HEK293T (cell line): ENCODE measurements around the gene AK1.

ENCODE experiments used
- CTCF ChIA-PET: fragments of 350-600 bp; formaldehyde crosslinking; extraction: SDS; loops from one replicate; lab custom pipeline; 2021; ENCODE audit warnings: antibody characterized with exemption, inconsistent platforms; lab: Yijun Ruan, JAX
- POLR2A ChIA-PET: fragments of 350-600 bp; formaldehyde crosslinking; extraction: SDS; loops from one replicate; lab custom pipeline; 2020; ENCODE audit warnings: antibody characterized with exemption, inconsistent platforms; lab: Yijun Ruan, JAX
- DNase-seq: peaks from one replicate; pipeline ENCODE4 v3.0.0; 2012; ENCODE audit warnings: mixed read lengths; ENCODE audit errors: extremely low spot score
- ARNT ChIP-seq: fragments of 450-650 bp; IDR thresholded peaks from 2 replicates; pipeline ENCODE4 v1.6.1; 2017; ENCODE audit warnings: mild to moderate bottlenecking
- BHLHE40 ChIP-seq: fragments of 450-650 bp; IDR thresholded peaks from 2 replicates; pipeline ENCODE4 v1.6.1; 2016; ENCODE audit warnings: mild to moderate bottlenecking, moderate library complexity, borderline replicate concordance
- CTBP1 ChIP-seq: fragments of 450-650 bp; IDR thresholded peaks from 2 replicates; pipeline ENCODE4 v1.6.1; 2016; ENCODE audit warnings: borderline replicate concordance
- ELF4 ChIP-seq: fragments of 450-650 bp; IDR thresholded peaks from 2 replicates; pipeline ENCODE4 v1.6.1; 2017; ENCODE audit warnings: antibody characterized with exemption
- FOXA1 ChIP-seq: fragments of 450-650 bp; IDR thresholded peaks from 2 replicates; pipeline ENCODE4 v1.6.1; 2016; ENCODE audit warnings: mild to moderate bottlenecking
- FOXK2 ChIP-seq: fragments of 450-650 bp; IDR thresholded peaks from 2 replicates; pipeline ENCODE4 v1.6.1; 2016; ENCODE audit warnings: mild to moderate bottlenecking
- FOXM1 ChIP-seq: fragments of 450-650 bp; IDR thresholded peaks from 2 replicates; pipeline ENCODE4 v1.6.1; 2017; ENCODE audit warnings: mild to moderate bottlenecking, borderline replicate concordance
- HDGF ChIP-seq: fragments of 450-650 bp; IDR thresholded peaks from 2 replicates; pipeline ENCODE4 v1.6.1; 2017; ENCODE audit warnings: antibody characterized with exemption, borderline replicate concordance
- L3MBTL2 ChIP-seq: fragments of 450-650 bp; conservative IDR thresholded peaks from 2 replicates; pipeline ENCODE4 v1.6.1; 2016; ENCODE audit warnings: mild to moderate bottlenecking
- LEF1 ChIP-seq: fragments of 450-650 bp; IDR thresholded peaks from 2 replicates; pipeline ENCODE4 v1.6.1; 2017; ENCODE audit warnings: mild to moderate bottlenecking, borderline replicate concordance
- NFRKB ChIP-seq: fragments of 450-650 bp; IDR thresholded peaks from 2 replicates; pipeline ENCODE4 v1.6.1; 2016; ENCODE audit warnings: mild to moderate bottlenecking, moderate library complexity
- SP1 ChIP-seq: fragments of 450-650 bp; IDR thresholded peaks from 2 replicates; pipeline ENCODE4 v1.6.1; 2017
- SUZ12 ChIP-seq: fragments of 450-650 bp; IDR thresholded peaks from 2 replicates; pipeline ENCODE4 v1.6.1; 2016; ENCODE audit warnings: mild to moderate bottlenecking
- TARDBP ChIP-seq: fragments of 450-650 bp; IDR thresholded peaks from 2 replicates; pipeline ENCODE4 v1.6.1; 2016
- ZNF384 ChIP-seq: fragments of 450-650 bp; IDR thresholded peaks from 2 replicates; pipeline ENCODE4 v1.6.1; 2016
- TF ChIP-seq, protein P1 (sequence below): fragments of 450-650 bp; IDR thresholded peaks from 2 replicates; pipeline ENCODE4 v1.6.1; 2016

The AK1 gene

DNA sequence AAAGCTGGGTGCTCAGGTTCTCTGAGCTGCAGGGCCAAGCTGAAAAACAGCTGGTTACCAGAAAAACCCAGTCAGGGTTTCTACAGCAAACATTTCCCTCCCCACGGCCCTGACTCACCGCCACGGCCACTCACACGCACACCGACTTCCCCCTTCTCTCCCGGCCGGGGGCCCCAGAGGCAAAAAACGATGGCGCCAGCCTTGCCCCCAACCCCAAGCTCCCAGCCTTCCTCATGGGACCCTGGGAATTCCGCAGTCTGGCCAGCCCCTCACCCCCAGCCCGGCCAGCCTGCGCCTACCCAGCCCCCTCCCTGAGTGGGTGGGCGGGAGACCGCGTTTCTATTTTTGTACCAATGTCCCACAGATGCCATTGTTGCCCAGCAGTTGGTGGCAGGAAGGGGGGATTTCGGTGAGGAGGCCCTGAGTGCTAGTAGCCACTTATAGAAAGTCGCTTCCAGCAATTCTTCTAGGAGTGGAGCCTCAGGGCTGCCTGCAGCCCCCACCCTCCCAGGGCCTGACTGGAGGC lies 41.4 kb downstream of the AK1 start:
- no peak for DNase-seq
- ChIA-PET CTCF (no interaction called here), POLR2A (no interaction called here)
- TF ChIP-seq HDGF (no peak), SUZ12 (no peak), BHLHE40 (no peak), ZNF384 (no peak), SP1 (no peak), L3MBTL2 (no peak), NFRKB (no peak), CTBP1 (no peak), FOXK2 (no peak), FOXA1 (no peak), ELF4 (no peak), LEF1 (no peak), ARNT (no peak), TARDBP (no peak), FOXM1 (no peak)
- TF ChIP-seq, protein P1, sequence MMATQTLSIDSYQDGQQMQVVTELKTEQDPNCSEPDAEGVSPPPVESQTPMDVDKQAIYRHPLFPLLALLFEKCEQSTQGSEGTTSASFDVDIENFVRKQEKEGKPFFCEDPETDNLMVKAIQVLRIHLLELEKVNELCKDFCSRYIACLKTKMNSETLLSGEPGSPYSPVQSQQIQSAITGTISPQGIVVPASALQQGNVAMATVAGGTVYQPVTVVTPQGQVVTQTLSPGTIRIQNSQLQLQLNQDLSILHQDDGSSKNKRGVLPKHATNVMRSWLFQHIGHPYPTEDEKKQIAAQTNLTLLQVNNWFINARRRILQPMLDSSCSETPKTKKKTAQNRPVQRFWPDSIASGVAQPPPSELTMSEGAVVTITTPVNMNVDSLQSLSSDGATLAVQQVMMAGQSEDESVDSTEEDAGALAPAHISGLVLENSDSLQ: no peak

DNA sequence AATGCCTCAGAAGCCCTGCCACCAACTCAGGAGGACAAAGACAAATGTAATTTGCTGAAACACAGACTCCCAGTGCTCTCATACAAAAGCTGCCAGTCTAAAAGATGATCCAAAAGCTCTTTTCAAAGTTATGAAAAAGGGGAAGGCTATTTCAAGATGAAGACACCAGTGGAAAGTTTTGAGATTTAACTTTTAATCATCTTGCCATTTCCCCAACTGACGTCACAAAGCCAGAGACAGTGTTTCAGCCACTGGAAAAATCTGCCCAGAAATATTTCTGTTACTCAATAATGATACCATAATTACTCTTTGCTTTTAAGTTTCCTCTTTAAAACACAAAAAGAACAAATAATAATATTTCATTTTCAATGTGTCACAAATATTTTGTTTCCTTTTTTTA lies 43.9 kb downstream of the AK1 start:
- no peak for TF ChIP-seq LEF1
- no peak for TF ChIP-seq SP1
- TF ChIP-seq ELF4: no peak
- no peak for TF ChIP-seq FOXK2
- no peak for TF ChIP-seq BHLHE40
- TF ChIP-seq FOXM1: no peak
- no peak for TF ChIP-seq HDGF
- no peak for TF ChIP-seq L3MBTL2
- TF ChIP-seq FOXA1: no peak
- TF ChIP-seq ARNT: no peak
- TF ChIP-seq, protein P1: no peak
- no peak for TF ChIP-seq TARDBP
- TF ChIP-seq CTBP1: no peak
- TF ChIP-seq SUZ12: no peak
- TF ChIP-seq NFRKB: no peak
- no peak for TF ChIP-seq ZNF384
- CTCF ChIA-PET: no interaction called here
- POLR2A ChIA-PET: no interaction called here
- DNase-seq: no peak

DNA sequence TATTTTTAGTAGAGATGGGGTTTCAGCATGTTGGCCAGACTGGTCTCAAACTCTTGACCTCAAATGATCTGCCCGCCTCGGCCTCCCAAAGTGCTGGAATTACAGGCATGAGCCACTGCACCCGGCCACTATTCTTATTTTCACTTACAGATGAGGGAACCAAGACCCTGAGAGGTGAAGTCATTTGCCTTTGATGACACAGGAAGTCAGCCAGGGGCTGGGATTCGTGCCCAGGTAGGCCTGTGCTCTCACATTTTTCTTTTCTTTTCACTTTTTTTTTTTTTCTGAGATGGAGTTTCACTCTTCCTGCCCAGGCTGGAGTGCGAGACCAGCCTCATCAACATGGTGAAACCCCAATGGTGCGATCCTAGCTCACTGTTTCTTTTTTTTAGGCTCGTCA lies 45.2 kb downstream of the AK1 start:
- ChIA-PET POLR2A (no interaction called here), CTCF (no interaction called here)
- TF ChIP-seq LEF1 (no peak), SP1 (no peak), FOXK2 (no peak), L3MBTL2 (no peak), ZNF384 (no peak), ARNT (no peak), BHLHE40 (no peak), FOXA1 (no peak)
- TF ChIP-seq, protein P1: no peak
- no peak for DNase-seq

- CTCF ChIA-PET: no interaction called here
- no peak for TF ChIP-seq LEF1
- no peak for TF ChIP-seq NFRKB
- TF ChIP-seq, protein P1: no peak
- TF ChIP-seq SUZ12: no peak
- DNase-seq: no peak
- POLR2A ChIA-PET: no interaction called here
These were observed 48.1 kb downstream of the AK1 start for GRCh38 chr9:127829205-127829906.

- POLR2A ChIA-PET: interaction anchor here (1.0 kb wide), 1 partner anchor 377 kb away, joined by 3 read pairs; the partner anchor contains the start of genes LRSAM1 and RPL12
- peak; percentile 59 for DNase-seq
- TF ChIP-seq SUZ12 (no peak), SP1 (no peak), FOXA1 (no peak), CTBP1 (no peak), HDGF (no peak), L3MBTL2 (no peak), BHLHE40 (no peak), ARNT (no peak), LEF1 (no peak), ELF4 (no peak)
- TF ChIP-seq, protein P1: no peak
- CTCF ChIA-PET: no interaction called here
These were observed 49.0 kb downstream of the AK1 start for GRCh38 chr9:127828262-127829031.
